ENCODE results near the gene NKD1.
"Not testable (repeated sequence)": the region's sequence is repeated elsewhere in the genome, so short reads cannot be mapped to it uniquely, and the experiment has no call there.

NKD1 gene

DNA sequence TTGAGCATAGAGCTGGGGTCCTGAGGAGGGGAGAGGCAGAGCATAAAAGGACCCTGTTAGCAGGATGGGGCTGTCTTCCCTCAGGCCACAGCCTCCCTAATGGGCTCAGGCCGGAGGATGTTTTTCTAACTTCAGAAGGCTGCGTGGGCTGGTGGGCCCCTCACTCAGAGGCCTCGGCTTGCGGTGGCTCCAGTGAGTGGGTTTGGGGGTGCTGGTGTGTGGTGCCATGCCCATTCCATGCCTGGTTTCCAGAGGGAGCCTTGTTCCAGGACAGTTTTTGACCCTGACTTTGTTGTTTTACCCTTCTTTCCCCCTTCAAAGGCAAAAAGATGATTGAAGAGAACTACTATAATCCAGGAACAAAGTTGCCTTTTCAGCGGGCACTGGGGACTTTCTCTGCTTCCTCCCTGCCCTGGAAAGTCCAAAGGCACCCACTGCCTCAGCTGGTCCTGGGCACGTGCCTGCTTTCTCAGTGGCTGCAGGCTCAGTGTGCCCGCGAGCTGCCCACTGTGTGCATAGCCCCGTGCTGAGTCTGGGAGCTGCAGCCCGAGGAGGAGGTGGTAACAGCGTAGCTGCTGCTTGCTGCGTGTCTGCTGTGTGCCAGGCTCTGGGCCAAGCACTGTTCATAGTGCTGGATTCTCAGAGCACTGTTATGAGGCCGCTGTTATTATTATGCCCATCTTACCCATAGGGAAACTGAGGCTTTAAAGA, 11.8 kb downstream of the NKD1 start:
- DNase-seq (ENCODE audit: low read depth), result no peak

DNA sequence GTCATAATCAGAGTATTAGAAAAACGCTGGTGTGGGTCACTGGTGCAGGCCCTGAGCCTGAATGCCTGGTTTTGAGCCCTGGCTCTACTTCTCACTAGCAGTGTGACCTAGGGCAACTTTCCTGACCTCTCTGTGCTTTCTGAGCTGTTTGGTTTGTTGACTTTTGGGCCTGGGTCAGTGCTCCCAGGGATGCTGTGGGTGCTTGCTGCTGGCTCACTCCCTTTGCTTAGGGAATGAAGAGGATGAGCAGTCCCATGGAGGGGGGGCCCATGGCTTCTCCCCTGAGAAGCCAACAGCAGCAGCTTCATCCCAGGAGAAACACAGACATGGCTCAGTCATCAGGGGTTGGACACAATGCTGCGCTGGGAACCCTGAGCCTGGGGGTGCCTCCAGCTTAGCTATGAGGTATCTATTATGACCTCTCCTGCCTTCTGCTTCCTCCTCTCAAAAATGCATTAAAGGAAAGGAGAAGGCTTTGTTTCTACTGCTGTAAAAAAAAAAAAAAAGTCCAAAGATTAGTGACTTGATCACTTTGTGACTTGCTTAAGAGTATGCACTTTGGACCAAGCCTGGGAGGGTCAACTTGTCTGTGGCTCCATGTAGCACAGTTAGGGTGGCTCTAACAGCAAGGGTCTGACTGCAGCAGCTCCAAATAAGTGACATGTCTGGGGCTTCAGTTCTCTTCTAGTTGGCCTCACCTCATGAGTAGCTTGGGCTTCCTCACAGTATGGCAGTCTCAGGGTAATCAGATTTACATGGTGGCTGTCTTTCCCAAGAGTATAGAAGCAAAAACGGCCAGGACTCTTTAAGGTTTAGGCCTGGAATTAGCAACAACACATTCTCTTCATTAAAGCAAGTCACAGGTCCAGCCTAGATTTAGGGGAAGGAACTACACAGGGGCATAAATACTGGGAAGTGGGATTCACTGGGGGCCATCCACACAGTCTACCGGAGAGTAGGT, 13.0 kb downstream of the NKD1 start:
- DNase-seq (ENCODE audit: low read depth), result no peak

GRCh38 chr16:50562657-50563056, 14.5 kb downstream of the NKD1 start:
- DNase-seq (ENCODE audit: low read depth), result no peak

DNA sequence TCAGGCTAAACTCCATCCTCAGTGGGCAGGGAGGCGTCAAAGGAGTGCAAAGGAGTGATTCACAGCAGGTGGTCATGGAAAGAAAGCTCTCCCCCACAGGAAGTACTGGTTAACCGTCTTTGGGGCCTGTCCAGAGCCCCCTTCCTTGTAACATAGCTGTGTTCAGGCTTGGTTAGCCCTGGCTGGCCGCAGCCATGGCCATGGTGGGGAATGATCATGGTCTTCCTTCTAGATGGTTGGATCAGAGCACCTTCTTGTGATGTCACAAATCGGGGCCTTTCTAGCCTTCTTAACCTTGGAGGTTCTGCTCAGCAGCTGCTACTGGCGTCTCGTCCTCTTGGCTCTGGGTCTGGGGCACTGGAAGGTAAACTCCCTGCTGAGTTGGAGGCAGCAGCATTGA, 15.8 kb downstream of the NKD1 start:
- no peak for DNase-seq (ENCODE audit: low read depth)

DNA sequence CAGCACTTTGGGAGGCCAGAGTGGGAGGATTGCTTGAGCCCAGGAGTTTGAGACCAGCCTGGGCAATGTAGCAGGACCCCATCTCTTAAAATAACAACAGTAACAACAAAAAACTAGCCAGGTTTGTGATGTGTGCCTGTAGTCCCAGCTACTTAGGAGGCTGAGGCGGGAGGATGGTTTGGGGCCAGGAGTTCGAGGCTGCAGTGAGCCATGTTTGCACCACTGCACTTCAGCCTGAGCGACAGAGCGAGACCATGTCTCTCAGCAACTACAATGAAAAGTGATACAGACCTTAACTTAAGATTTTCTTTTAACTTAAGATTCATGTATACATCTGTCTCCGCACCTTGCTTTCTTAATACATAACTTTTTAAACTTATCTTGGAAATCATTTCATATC, 17.2 kb downstream of the NKD1 start:
- no peak for DNase-seq (ENCODE audit: low read depth)

DNA sequence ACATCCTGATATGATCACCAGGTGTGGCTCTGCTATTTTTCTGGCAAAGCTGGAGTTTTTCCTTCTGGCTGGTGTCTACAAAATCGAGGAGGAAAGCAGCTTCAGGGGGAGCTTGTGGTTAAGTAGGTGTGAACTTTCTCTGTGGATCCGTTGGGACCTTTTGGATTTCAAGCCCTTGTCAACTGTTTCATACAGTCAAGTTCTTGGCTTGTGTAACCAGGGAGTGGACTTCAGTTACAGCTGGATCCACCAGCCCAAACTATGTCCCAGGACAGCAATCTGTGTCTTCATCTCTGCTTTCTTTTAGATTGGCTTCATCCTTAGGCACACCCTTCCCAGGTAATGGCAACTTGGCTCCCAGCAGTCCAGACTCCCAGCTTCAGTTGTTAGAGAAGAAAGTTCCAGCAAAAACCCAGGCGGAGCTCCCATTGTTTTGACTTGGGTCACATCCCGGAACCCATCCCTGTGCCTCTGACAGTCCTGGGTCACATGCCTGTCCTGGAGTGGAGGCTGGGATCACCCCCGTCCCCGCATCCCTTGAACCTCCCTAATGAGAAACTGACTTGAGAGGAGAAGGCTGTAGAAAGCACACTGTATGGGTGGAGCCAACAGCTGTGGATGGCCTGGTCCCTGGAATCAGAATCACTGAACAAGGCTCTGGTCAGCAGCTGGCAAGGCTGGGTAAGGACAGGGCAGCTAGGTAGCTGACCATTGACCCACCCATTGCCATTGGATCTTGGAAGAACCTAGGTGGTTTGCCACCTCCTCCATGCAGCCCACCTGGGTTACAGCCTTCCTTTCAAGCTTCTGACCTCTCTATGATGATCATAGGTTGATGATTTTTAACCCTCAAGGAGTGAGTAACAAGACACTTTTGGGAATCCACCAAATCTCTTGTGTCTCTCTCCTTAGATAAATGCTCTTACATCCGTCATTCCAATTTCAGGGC, 18.1 kb downstream of the NKD1 start:
- DNase-seq (ENCODE audit: low read depth), result no peak

- no peak for DNase-seq (ENCODE audit: low read depth)
Measured at GRCh38 chr16:50567651-50568050, 19.5 kb downstream of the NKD1 start.

GRCh38 chr16:50568187-50568815, 20.1 kb downstream of the NKD1 start:
- no peak for DNase-seq (ENCODE audit: low read depth)

DNA sequence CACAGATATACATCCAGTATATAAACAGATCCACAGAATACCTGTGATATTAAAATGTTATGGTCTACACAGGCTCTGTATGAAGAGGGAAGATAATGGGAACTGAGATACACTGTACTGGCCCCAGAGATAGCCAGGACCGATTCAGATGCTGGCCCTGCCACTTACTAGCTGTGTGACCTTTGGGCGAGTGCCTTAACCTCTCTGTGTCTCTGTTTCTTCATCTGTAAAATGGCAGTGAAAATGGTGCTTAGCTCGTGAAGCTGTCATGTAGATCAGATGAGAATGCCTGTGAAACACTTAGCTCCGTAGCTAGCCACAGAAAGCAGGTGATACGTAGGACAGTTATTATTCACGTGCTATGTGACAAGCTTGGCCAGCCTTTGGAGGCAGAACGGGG, 22.2 kb downstream of the NKD1 start:
- DNase-seq (ENCODE audit: low read depth), result no peak

- no peak for DNase-seq (ENCODE audit: low read depth)
Measured at GRCh38 chr16:50570808-50571598, 22.8 kb downstream of the NKD1 start.

GRCh38 chr16:50571786-50572185, 23.6 kb downstream of the NKD1 start:
- DNase-seq (ENCODE audit: low read depth), result no peak

- DNase-seq (ENCODE audit: low read depth), result no peak
Measured at GRCh38 chr16:50572700-50573099, 24.5 kb downstream of the NKD1 start.

GRCh38 chr16:50573279-50573678, 25.1 kb downstream of the NKD1 start:
- DNase-seq (ENCODE audit: low read depth), result no peak

DNA sequence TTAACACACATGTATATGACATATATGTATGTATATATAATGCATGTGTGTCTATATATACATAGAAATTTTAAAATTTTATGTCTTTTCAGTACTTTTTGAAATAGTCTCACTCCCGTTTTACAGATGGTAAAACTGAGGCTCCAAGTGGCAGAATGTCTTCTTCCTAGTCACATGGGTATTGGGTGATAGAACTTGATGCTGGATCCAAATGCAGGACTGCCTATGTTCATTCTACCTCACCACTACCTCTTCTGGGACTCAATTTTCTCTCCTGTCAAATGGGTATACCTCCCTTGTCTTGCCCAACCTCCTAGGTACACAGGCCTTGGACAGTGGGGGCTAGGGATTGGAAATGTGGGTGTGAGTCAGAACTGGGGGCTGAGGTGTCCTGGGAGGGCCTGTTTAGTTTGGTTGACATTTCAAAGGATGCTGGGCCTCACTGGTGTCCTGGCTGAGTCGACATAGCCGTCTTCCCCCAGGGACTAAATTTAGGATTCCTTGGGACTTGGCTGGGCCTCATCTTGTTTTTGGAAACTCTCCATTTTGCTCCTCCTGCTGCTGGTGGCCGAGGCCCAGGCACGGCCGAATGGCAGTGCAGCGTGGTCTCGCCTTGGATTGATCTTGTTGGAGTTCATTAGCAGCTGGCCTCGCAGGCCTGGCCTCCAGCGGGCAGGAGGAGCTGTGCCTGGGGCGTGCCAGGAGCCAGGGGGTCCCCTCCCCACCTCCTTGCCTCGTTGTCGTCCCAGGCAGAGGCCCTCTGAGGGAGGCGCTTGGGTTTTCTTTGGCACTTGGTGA, 25.9 kb downstream of the NKD1 start:
- DNase-seq (ENCODE audit: low read depth), result no peak

DNA sequence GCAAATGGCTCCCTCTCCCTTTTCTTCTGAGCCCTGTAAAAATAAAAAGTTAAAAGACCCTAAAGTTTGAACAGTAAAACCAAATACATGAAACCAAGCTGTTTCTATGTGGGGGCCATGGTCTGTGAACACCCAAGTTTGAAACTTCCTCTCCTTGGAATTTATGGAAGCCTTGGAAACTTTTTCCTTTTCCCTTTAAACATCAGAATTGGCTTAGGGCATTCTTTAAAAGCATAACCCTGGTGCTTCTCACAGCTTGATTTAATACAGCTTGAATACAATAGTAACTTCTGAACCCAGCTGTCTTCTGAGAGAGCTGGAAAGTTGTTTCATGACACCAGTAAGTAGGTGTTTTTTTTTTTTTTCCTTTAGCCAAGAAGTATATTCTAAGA, 26.5 kb downstream of the NKD1 start:
- DNase-seq (ENCODE audit: low read depth), result no peak

- no peak for DNase-seq (ENCODE audit: low read depth)
Measured at GRCh38 chr16:50575743-50576142, 27.5 kb downstream of the NKD1 start.

DNA sequence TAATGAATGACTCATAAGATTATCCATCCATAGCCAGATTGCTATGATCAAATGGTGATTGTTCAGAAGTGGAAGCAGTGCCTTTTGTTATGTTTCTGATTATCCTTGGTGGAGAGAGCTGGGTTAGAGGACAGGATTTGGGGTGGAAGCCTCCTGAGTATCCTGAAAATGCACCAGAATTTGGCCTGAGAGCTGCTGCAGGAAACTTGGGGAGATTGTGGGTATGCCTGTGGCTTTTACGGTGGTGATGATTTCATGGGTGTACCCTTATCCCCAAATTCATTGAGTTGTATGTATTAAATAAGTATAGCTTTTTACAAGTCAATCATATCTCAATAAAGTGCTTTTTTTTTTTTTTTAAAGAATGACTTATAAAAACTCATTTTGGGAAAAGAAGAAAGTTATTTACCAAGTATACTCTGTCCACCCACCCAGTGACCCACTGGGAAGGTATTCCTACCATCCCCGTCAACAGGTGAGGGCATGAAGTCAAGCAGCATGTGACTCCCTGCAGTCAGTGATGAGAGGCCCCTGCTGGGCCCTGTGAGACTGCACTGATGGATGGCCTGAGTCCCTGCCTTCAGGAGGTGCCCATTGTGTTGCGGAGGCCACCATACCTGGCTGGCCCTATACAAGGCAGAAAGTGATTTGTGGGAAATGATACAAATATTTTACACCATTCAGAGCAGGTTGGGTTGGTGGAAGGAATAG, 28.4 kb downstream of the NKD1 start:
- DNase-seq (ENCODE audit: low read depth), result no peak

GRCh38 chr16:50578137-50578536, 29.9 kb downstream of the NKD1 start:
- DNase-seq (ENCODE audit: low read depth), result no peak

GRCh38 chr16:50579373-50579772, 31.2 kb downstream of the NKD1 start:
- DNase-seq (ENCODE audit: low read depth), result not testable (repeated sequence)

Data from activated T-helper 1 cell treated with Interleukin-2 at 50 U/mL for 16 hours (primary cell).